ENCODE results near the gene TRIO.

TRIO gene

DNA sequence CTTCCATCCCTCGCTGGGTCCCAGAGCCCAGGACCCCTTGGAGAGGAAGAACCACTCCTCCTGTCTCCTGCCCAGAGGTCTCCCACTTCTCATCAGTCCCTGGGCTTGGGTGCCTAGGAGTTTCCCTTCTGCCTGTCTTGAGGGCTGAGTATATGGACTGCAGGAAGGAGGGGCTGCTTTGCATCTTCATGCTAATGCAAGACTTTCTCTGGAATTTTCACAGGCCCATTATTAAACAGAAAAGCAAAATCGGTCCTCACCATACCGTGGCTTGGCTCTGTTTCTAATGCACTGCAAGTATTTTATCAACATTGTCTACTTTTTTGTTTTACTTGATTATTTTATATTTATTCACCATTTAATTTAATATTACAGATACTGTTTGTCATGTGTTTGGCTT lies 34.5 kb downstream of the TRIO start:
- Histone ChIP-seq H3K36me3 (replicated peaks) (no peaks in the 10 kb centered on the region), H3K27ac (peak overlapping the region; percentile 67), H3K27me3 (replicated peaks) (no peaks in the 10 kb centered on the region), H3K4me3 (ENCODE audit: low read depth, low read length) (no peak overlapping the region)
- TF ChIP-seq, protein P1, sequence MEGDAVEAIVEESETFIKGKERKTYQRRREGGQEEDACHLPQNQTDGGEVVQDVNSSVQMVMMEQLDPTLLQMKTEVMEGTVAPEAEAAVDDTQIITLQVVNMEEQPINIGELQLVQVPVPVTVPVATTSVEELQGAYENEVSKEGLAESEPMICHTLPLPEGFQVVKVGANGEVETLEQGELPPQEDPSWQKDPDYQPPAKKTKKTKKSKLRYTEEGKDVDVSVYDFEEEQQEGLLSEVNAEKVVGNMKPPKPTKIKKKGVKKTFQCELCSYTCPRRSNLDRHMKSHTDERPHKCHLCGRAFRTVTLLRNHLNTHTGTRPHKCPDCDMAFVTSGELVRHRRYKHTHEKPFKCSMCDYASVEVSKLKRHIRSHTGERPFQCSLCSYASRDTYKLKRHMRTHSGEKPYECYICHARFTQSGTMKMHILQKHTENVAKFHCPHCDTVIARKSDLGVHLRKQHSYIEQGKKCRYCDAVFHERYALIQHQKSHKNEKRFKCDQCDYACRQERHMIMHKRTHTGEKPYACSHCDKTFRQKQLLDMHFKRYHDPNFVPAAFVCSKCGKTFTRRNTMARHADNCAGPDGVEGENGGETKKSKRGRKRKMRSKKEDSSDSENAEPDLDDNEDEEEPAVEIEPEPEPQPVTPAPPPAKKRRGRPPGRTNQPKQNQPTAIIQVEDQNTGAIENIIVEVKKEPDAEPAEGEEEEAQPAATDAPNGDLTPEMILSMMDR (IDR thresholded peaks at IDR 0.05; ENCODE audit: low read depth, low read length, missing control alignments): no peak
- in situ Hi-C loops (cut with HindIII; ENCODE audit: low pct_ligation_motif_present, low sequenced_read_pairs): no loop called here
- no peak for DNase-seq

DNA sequence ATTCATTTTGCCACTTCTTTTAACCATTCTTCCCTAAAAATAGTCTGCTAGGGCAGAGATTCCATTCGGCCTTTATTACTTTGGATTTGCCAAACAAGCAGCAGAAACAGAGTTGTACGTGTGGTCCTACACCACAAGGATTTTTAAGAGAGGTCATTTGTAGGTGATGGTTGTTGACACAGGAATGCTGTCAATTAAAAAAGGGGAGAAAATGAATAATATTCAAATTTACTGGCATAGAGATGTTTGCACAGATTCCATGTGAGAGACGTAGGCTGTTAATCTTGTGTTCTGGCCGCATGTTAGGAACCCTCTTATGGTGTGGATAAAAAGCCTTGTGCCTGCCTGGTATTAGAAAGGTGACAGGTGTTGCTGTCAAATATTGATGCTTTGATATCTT lies 34.9 kb downstream of the TRIO start:
- no peak overlapping the region for H3K4me3 ChIP-seq (ENCODE audit: low read depth, low read length)
- TF ChIP-seq, protein P1 (IDR thresholded peaks at IDR 0.05; ENCODE audit: low read depth, low read length, missing control alignments): no peak
- no peaks in the 10 kb centered on the region for H3K36me3 ChIP-seq (replicated peaks)
- in situ Hi-C loops (cut with HindIII; ENCODE audit: low pct_ligation_motif_present, low sequenced_read_pairs): no loop called here
- peak overlapping the region; percentile 67 for H3K27ac ChIP-seq
- H3K27me3 ChIP-seq (replicated peaks): no peaks in the 10 kb centered on the region
- no peak for DNase-seq

DNA sequence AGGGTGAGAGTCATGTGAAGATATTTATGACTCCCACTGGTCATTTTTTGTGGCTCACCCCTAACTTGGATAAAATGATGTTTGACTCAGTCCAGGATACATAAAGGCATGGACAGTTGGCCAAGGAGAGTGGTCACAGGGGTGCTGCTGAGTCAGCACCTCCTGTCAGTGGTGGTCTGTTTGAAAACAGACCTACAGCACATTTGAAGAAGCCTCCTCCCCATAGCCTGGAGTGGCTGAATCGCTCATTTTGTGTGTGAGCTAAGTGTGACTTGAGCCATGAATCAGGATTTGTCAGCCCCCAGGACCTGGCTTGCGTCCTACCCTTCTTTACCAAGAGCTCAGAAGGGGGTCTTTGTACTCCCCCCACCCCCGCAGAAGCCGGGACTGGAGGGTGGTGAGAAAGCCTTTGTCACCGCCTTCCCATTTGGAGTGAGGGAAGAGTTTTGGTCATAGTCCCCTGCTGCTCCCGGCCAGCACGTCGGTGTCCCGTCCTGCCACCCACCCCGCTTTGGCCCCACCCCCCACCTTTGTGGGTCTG lies 35.6 kb downstream of the TRIO start:
- Histone ChIP-seq H3K27me3 (replicated peaks) (no peaks in the 10 kb centered on the region), H3K27ac (peak overlapping the region; percentile 67), H3K4me3 (ENCODE audit: low read depth, low read length) (no peak overlapping the region), H3K36me3 (replicated peaks) (no peaks in the 10 kb centered on the region)
- TF ChIP-seq, protein P1 (IDR thresholded peaks at IDR 0.05; ENCODE audit: low read depth, low read length, missing control alignments): no peak
- DNase-seq: peak; percentile 82
- in situ Hi-C loops (cut with HindIII; ENCODE audit: low pct_ligation_motif_present, low sequenced_read_pairs): no loop called here

DNA sequence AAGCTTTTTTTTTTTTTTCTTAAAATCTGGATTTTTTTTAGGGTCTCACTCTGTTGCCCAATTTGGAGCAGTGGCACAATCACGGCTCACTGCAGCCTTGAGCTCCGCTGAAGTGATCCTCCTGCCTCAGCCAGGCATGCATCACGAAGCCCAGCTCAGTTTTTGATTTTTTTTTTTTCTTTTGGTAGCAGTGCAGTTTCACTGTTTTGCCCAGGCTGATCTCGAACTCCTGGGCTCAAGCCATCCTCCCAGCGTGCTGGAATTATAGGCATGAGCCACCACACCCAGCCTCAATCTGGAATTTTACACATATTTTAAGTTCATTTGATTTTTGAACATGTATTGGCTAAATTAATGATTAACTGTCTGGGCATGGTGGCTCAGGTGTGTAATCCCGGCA lies 36.3 kb downstream of the TRIO start:
- Histone ChIP-seq H3K27me3 (replicated peaks) (no peaks in the 10 kb centered on the region), H3K4me3 (ENCODE audit: low read depth, low read length) (no peak overlapping the region), H3K36me3 (replicated peaks) (no peaks in the 10 kb centered on the region), H3K27ac (peak overlapping the region; percentile 67)
- in situ Hi-C loops (cut with HindIII; ENCODE audit: low pct_ligation_motif_present, low sequenced_read_pairs): no loop called here
- no peak for DNase-seq
- TF ChIP-seq, protein P1 (IDR thresholded peaks at IDR 0.05; ENCODE audit: low read depth, low read length, missing control alignments): no peak

DNA sequence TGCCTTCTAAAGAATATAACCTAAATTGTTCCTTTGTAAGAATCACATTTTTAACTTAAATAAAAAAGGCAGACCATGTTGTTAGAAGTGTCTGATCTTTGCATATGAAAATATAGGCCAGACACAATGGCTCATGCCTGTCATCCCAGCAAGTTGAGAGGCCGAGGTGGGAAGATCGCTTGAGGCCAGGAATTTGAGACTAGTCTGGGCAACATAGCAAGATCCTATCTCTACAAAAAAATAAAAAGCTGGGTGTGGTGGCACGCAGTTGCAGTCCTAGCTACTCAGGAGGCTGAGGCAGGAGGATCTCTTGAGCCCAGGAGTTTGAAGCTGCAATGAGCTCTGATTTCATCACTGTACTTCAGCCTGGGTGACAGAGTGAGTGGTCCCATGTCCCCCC lies 37.3 kb downstream of the TRIO start:
- TF ChIP-seq, protein P1 (IDR thresholded peaks at IDR 0.05; ENCODE audit: low read depth, low read length, missing control alignments): no peak
- in situ Hi-C loops (cut with HindIII; ENCODE audit: low pct_ligation_motif_present, low sequenced_read_pairs): no loop called here
- DNase-seq: no peak
- H3K36me3 ChIP-seq (replicated peaks): no peaks in the 10 kb centered on the region
- H3K27ac ChIP-seq: peak overlapping the region; percentile 21
- H3K27me3 ChIP-seq (replicated peaks): no peaks in the 10 kb centered on the region
- no peak overlapping the region for H3K4me3 ChIP-seq (ENCODE audit: low read depth, low read length)

DNA sequence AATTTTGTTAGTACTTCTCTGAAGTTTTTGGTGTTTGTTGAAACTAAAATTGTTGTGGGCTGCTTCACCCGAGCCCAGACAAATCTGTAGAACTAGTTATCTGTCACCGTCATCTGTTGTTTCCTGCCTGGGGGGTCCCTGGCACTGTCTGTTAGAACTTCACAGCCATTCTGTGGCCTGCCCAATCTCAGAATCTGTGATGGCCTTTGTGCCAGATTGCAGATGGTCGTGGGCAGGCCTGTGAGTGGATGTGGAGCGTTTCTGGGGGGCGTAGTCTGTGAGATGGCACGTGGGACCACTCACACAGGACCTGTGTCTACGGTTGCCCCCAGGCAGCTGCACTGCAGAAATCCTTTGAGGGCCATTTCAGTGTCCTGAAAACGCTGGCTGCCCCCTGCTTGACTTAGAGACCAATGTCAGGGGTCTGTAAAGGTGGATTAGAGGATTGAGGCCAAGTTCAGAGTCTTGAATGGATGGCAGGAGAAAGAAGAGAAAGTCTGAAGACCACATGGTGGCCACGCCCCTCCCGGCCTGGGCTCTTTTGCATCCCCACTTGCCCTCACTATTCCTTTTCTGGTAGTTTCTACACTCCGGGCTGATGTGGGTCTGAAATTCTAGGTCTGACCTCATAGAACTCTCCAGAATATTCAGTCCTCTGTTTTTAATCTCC lies 38.3 kb downstream of the TRIO start:
- in situ Hi-C loops (cut with HindIII; ENCODE audit: low pct_ligation_motif_present, low sequenced_read_pairs): no loop called here
- Histone ChIP-seq H3K4me3 (ENCODE audit: low read depth, low read length) (no peak overlapping the region), H3K27ac (peak overlapping the region; percentile 2), H3K27me3 (replicated peaks) (no peaks in the 10 kb centered on the region), H3K36me3 (replicated peaks) (no peaks in the 10 kb centered on the region)
- DNase-seq: no peak
- TF ChIP-seq, protein P1 (IDR thresholded peaks at IDR 0.05; ENCODE audit: low read depth, low read length, missing control alignments): no peak
